ENCODE results near the gene MLLT6. TPM values are rescaled to one million over a fixed set of nuclear protein-coding genes. Genes with fewer than 3 reads are reported as not detected.
A peak's percentile ranks its signal among the peaks of the same experiment; 100 is the strongest.

The MLLT6 gene
- total and polyA plus RNA-seq, 2 of the 13 experiments (the other 11 are each of a cell fraction or from before 2014, with no cell fraction given): 50.7 to 69.5 TPM

GRCh38 chr17:38676706-38677504 is 28.2 kb upstream of the MLLT6 start (continued):
- TF ChIP-seq SNAPC5 (CRISPR knock-in tag; IDR thresholded peaks at IDR 0.05; ENCODE audit: borderline replicate concordance) (0 out of 2 replicates have a peak, but pooled peaks have one; percentile 58), MEF2D (CRISPR knock-in tag; IDR thresholded peaks at IDR 0.05) (peak; percentile 73), ZZZ3 (CRISPR knock-in tag; IDR thresholded peaks at IDR 0.05; ENCODE audit: borderline replicate concordance) (no peak), ZNF619 (CRISPR knock-in tag; IDR thresholded peaks at IDR 0.05) (0 out of 2 replicates have a peak, but pooled peaks have one; percentile 31), RBFOX2 (IDR thresholded peaks at IDR 0.05; ENCODE audit: low read depth, low read length) (no peak), AFF4 (CRISPR knock-in tag; IDR thresholded peaks at IDR 0.05) (no peak), POLR2A (IDR thresholded peaks at IDR 0.05; ENCODE audit: insufficient read depth in 1 of 2, low read depth in 2 of 2, low read length in 2 of 2) (no peak), HCFC1 (IDR thresholded peaks at IDR 0.05; ENCODE audit: low read depth, low read length) (peak; percentile 21; the same call in 1 of the 2 replicates), ZNF414 (CRISPR knock-in tag; IDR thresholded peaks at IDR 0.05) (no peak), ETS1 (CRISPR knock-in tag; IDR thresholded peaks at IDR 0.05) (no peak), SSRP1 (CRISPR knock-in tag; IDR thresholded peaks at IDR 0.05) (peak; percentile 61; the same call in 1 of the 2 replicates), HNRNPUL1 (IDR thresholded peaks at IDR 0.05; ENCODE audit: low read depth, low read length) (no peak), U2AF1 (optimal IDR thresholded peaks at IDR 0.05; ENCODE audit: low read depth, low read length) (peak; percentile 52), ZNF44 (CRISPR knock-in tag; IDR thresholded peaks at IDR 0.05) (no peak), ADNP (CRISPR knock-in tag; IDR thresholded peaks at IDR 0.05) (no peak), ZHX1 (CRISPR knock-in tag; IDR thresholded peaks at IDR 0.05; ENCODE audit: low read depth) (no peak), ZNF235 (CRISPR knock-in tag; IDR thresholded peaks at IDR 0.05; ENCODE audit: borderline replicate concordance) (no peak), IRF1 (CRISPR knock-in tag; IDR thresholded peaks at IDR 0.05; ENCODE audit: low read depth) (no peak), HDAC2 (CRISPR knock-in tag; IDR thresholded peaks at IDR 0.05) (peak; percentile 71)

Measured in HepG2 (cell line).